ENCODE data around the gene JMJD1C. TPM values are rescaled to one million over a fixed set of nuclear protein-coding genes. Genes with fewer than 3 reads are reported as not detected.

JMJD1C gene
- total RNA-seq, 1 donor from 2014 or later: 123 TPM

DNA sequence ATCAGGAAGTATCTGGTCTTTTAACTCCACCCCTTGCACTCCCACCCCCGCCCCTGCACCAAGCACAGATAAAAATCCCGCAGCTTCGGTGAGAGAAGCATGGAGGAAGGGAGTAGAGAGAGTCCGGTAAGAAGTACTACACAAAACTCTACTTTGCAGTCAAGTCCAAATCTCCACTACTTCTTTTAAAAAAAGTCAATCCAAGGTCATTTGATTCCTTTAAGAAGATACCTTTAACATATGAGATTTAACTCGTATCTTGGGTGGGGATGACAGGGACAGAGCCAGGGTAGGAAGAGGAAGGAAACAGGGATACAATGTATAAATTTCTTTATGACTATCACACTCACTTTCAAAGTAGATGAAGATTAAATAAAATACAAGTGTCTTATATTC lies 200.6 kb downstream of the JMJD1C start:
- DNase-seq (ENCODE audit: extremely low read depth, low read depth, low spot score): no peak

DNA sequence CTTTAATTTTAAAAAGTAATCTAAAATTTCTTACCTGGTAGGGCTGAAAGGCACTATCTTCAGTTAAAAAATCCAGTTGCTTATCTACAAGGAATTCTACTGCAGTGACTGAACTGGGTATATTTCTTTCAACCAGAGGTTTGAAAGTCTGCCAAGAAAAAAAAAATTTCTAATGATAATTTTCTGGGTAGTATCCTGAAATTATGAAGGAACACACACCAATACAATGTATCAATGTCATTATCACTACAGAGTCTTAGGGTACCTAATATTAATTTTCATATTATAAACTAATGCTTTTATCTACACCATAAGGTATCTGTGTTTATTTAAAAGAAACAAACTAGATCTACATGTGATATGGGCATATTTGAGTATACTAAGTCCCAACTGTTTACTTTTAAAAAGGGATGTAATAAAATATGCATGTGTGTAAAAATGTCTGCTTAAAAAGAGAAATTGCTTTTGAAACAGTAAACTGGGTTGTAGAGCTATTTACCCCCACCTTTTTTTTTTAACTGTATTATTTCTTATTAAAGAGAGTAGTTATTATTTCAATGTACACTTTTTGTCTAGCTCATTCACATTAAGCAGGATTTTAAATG lies 201.1 kb downstream of the JMJD1C start:
- no peak for DNase-seq (ENCODE audit: extremely low read depth, low read depth, low spot score)

DNA sequence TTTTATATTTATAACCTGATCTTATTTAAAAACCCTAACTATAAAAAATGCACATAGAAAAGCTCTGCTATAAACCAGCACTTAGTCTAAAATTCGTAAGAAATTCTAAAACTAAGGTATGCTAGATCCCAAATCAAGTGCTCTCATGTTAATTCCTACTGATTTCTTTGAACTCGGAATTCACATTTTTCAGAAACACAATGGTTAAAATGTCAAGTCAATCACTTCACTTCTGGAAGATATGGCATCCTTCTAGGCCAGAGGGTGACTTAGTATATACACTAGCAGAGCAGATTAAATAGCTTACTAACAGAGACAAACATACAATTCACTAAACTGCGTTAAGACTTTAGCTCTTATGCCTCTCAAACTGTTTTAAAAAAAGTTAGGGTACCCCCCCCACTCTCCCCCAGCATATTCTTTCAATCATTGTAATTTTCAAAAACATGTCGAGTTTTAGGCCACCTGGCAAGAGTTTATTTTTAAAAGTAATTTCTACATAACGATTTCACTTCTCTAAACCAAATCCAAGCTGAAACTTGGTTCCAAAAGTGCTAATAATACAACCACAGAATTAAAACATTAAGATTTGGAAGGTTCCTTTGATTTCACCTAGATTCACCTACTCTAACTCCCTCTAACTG lies 203.2 kb downstream of the JMJD1C start:
- no peak for DNase-seq (ENCODE audit: extremely low read depth, low read depth, low spot score)

DNA sequence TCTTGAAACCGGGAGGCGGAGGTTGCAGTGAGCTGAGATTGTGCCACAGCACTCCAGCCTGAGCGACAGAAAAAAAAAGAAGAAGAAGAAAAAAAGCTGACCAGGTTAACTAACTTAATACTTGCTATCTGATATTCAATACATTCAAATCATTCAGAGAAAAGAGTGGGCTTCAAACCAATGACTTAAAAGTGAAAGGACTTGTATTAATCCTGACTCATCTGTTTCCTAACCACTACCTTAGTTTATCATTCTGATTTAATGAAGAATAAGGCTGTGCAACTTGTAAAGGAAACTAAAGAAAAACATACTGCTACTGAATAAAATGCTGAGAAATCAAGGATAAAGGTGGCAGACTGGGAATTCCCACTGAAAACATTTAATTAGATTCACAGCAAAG lies 204.3 kb downstream of the JMJD1C start:
- DNase-seq (ENCODE audit: extremely low read depth, low read depth, low spot score): no peak

DNA sequence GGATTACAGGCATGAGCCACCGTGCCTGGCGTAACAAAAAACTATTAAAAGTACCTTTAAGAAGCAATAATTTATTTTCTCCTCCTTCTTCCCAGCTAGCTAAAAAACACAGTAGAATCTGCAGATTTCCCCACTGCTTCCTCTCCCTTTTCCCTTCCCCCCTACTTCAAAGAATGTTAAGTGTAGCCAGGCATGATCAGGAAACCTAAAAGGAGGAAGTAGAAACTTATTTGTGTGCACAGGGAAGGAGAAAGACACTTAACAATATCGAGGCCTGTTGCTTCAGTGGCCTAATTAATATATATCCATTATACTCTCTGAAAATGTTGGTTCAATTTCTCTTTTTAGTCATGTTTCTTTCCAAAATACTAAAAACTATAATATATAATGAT lies 204.9 kb downstream of the JMJD1C start:
- no peak for DNase-seq (ENCODE audit: extremely low read depth, low read depth, low spot score)

DNA sequence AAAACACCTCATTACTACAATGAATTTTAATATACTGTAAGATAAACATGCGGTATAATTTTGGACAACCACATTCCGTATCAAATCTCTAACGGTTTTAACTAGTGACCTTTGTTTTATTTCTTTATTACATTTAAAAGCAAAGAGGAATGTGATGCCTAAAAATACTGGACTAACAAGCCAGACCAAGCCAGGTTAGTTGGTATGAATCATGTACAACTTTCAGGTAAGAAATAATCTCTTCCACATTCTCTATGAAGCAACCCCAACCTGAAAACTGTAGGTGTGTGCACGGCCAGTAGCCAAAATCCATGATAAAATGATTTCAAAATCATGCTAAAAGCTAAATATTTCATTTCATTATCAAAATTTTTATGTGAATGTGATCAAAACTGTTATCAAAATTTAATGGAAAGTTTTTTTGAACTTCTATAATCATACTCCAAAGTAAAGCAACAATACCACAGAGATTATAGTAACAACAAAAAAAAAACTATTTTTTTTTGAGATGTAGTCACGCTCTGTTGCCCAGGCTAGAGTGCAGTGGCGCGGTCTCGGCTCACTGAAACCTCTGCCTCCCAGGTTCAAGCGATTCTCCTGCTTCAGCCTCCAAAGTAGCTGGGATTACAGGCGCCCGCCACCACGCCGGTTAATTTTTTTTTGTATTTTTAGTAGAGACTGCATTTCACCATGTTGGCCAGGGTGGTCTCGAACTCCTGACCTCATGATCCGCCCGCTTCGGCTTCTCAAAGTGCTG lies 205.5 kb downstream of the JMJD1C start:
- DNase-seq (ENCODE audit: extremely low read depth, low read depth, low spot score): no peak

DNA sequence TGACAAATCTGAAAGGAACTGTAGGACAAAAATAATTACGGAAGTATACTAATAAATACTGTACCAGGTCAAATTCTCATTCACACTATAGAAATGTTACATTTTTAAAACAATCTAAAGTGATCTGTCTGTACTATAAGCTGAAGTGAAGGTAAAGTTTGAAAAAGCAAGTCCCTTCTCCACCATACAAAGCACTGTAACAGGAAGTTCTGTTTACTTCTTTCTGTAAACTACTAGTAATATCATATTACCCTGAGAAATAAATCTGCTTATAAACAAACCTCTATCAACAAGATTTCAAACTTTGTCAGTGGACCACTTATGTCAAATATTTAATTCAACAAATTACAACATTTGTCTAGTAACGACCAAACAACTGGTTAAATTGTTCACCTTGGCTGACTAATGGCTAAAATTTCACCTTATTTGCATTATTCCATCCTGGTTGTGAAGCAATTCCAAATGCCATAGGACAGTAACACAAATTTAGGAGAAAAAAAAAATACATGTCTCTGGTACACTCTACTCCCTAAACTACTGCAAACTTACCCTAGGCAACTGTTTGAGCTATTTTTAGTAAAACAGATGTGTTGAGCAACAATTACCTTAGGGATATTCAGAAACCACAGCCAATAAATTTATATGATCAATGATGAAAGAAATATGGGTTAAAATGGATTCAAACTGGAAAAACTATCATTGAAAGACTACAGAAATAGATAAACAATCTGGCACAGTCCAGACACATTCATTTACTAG lies 206.7 kb downstream of the JMJD1C start:
- no peak for DNase-seq (ENCODE audit: extremely low read depth, low read depth, low spot score)

DNA sequence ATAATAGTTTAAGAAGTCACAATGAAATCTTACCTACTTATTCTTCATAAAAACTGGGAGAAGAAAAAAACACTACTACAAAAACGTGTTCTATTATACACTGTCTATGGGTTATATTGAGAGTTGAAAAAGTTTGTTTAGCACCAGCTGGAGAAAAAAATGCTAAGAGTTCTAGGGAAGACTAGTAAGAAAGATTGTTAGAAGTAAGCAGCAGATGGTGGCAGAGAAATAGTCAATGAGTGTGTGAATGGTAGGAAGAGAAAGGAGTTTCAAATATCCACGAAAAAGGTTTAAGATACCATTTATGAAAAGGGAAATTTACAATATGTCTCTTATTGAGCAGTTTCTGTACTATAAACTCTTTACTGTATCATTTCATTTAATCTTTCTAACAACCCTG lies 208.0 kb downstream of the JMJD1C start:
- no peak for DNase-seq (ENCODE audit: extremely low read depth, low read depth, low spot score)

DNA sequence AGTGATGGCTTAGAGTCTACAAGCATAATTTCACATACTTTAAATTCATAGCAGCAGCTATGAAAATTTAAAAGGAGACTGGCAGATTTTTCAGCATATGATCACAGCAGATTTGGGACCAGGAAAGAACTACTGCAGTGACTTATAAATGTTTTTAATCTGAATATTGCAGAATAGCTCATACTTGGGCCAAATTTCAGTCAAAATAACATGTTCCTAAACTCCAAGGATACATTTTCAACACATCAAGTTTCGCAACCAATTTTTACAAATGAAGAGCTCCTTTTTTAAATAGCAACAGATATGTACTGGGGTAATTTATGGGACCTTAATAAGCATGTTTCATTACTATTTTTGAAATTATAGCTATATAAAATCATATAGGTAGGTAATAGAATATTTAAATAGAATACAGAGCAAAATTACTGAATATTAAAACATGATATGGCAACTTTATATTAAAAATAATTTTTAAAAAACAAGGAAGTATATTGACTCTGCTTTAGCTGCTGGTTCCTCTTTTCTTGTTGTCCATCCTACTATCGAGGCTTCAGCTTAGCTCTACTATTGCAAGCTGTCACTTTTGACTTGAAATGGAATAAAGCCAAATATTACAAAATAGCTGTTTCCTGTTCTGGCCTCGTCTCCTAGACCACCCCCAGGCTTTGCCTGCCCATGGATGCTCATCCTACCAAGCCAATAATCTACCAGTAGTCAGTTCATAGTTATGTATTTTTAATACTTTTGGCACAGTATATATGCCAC lies 209.6 kb downstream of the JMJD1C start:
- DNase-seq (ENCODE audit: extremely low read depth, low read depth, low spot score): no peak

DNA sequence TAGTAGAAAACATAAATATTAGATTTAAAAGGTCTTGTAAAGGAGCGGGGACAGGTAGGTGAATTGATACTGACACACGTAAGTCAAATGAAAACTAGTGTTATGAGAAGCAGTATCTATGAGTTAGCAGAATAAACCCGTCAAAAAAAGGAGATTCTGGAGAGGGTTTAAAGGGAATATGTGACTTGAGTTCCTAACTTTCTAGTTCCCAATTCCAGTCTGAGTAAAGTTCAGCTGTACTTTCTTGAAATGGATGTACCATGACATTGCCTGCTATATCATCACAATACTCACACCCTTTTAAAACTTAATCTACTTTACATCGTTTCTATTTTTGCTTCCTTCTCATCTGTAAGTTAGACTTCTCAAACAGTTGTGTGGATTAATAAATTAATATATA lies 210.5 kb downstream of the JMJD1C start:
- no peak for DNase-seq (ENCODE audit: extremely low read depth, low read depth, low spot score)

DNA sequence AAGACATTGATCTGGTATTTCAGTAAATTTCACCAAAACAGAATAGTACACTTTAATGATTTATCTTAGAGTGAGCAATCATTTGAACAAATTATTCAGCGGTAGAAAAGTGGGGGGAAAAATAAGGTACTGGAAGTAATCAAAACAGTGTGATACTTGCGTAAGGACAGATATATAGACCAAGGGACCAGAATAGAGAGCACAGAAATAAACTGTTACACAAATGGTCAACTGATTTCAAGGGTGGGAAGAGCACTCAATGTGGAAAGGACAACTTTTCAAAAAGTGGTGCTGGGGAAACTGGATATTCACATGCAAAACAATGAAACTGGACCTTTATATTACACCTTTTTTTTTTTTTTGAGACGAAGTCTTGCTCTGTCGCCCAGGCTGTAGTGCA lies 212.7 kb downstream of the JMJD1C start:
- DNase-seq (ENCODE audit: extremely low read depth, low read depth, low spot score): no peak

DNA sequence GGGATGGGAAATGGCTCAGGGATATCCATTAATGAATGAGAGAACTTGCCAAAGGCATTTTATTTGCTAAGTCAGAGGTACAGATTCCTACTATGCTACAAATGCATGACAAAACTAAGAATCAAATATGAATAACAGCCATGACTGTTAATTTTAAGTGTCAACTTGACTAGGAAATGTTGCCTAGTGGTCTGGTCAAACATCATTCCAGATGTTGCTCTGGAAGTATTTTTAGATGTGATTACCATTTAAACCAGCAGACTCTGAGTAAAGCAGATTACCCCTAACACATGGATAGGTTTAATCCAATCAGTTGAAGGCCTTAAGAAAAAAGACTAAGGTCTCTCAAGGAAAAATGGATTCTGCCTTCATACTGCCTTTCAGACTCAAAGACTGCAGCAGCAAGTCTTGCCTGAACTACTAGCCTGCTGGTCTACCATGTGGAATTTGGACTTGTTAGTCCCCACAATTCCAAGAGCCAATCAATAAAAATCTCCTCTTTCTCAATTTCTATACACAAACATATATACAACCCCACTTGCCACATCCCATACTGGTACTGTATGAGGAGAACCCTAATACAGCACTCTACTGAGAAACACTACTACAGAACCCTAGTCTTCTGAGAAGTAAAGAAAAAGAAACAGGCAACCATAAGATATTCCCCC lies 213.5 kb downstream of the JMJD1C start:
- DNase-seq (ENCODE audit: extremely low read depth, low read depth, low spot score): no peak

DNA sequence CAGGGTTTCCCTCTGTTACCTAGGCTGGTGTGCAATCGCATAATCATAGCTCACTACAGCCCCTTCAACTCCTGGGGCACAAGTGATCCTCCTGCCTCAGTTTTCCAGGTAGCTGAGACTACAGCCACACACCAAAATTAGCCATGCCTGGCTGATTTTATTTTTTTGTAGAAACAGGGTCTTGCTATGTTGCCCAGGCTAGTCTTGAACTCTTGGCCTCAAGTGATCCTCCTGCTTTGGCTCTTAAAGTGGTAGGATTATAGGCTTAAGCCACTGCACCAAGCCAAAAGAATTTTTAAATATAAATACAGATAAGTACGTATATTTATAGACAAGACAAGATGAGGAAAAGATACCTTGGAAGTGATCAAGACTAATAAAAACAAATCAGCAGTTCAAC lies 215.7 kb downstream of the JMJD1C start:
- DNase-seq (ENCODE audit: extremely low read depth, low read depth, low spot score): no peak

DNA sequence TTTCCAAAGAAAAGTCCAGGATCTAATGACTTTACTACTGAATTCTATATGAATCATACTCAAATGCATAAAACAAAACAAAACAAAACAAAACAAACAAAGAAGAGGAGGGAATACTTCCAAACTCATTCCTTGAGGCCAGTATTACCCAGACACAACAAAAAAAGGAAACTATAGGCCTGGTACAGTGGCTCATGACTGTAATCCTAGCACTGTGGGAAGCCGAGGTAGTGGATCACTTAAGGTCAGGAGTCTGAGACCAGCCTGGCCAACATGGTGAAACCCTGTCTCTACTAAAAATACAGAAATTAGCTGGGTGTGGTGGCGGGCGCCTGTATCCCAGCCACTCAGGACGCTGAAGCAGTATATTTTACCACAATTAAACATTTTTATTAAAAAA lies 218.0 kb downstream of the JMJD1C start:
- DNase-seq (ENCODE audit: extremely low read depth, low read depth, low spot score): no peak

DNA sequence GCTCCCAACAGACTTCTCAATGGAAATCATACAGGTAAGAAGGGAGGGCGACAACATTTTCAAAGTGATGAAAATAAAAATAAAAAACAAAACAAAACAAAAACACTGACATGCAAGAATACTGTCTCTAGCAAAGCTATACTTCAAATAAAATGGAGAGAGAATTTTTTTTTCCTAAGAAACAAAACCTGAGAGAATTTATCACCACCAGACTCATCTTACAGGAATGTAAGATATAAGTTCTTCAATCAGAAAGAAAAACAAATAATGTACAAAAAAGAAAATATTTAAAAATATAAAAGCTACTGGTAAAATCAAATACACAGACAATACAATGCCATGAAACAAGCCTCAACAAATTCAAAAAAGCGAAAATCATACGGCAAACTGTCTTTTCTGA lies 219.4 kb downstream of the JMJD1C start:
- no peak for DNase-seq (ENCODE audit: extremely low read depth, low read depth, low spot score)

DNA sequence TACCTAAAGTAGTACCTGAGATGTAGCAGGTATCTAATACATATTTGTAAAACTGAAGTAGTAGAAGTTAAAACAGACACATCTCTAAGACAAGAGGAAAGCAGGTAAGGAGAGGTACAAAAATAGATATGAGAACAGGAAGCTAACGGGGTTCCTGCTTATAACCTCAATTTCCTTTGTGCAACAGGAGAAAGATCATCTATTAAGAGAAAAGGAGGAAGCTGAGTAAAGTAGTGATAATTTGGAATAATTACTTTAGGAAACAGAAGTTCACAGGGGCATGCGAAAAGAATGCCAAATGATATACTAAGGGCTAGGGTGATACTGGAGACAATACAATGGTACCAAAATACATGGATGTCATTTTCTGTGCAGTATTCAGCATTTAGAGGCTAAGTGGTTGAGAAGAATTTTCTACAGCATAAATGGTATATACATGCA lies 223.9 kb downstream of the JMJD1C start:
- DNase-seq (ENCODE audit: extremely low read depth, low read depth, low spot score): no peak

DNA sequence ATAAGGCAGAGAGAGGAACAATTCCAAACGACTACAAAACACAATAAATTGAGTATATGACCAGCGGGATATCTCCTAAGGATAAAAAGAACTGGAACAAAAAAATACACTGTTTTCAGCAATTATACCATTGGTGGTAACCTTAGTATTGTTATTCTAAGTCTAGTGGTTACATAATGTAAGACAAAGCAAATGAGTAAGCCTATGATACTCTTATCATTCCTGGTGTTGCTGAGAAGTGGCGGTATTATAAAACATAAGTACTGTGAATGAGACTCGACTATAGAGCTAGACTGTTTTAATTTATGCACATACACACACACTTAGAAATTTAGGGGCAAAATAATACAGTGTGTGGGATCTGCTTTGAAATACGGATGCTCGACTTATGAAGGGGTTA lies 225.0 kb downstream of the JMJD1C start:
- DNase-seq (ENCODE audit: extremely low read depth, low read depth, low spot score): no peak

DNA sequence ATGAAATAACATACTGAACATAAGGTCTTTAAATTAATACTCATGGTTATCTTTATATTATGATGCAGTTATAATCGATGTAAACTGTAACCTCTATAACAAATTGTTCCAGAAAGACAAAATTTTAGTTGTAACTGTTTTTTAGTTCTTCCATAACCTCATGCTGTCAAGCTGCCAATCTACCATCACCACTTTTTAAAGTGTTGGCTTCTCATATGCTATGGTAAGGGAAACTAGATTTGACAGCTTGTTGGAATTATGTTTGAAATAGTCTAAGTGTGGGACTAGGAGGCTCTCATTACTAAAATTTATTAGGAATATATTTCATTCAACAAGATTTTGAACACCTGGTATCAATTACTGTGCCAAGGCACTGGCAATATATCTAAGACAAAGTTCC lies 227.3 kb downstream of the JMJD1C start:
- no peak for DNase-seq (ENCODE audit: extremely low read depth, low read depth, low spot score)

DNA sequence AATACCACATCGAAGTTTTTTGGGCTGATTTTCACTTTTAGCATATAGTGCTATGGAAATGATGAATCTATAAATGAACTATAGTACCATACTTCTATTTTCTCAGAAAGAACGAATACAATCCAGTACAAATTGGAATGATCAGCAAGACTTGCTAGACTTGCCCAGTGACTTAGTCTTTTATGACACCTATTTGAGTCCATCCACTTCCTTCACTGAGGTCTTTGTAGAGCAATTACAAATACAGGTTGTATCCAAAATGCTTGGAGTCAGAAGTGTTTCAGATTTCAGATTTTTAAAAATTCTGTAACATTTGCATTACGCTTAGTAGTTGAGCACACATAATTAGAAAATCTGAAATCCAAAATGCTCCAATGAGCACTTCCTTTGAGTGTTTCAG lies 228.4 kb downstream of the JMJD1C start:
- no peak for DNase-seq (ENCODE audit: extremely low read depth, low read depth, low spot score)
